Measurements from ENCODE around the gene FBXL17. TPM values are rescaled to one million over a fixed set of nuclear protein-coding genes. Genes with fewer than 3 reads are reported as not detected.

Gene FBXL17
- total RNA-seq, 1 experiment from 2014 or later, result 3.5 TPM

- TF ChIP-seq ZBTB43 (CRISPR knock-in tag; IDR thresholded peaks at IDR 0.05) (no peak), NR1H2 (CRISPR knock-in tag; IDR thresholded peaks at IDR 0.05) (no peak), HMGA2 (CRISPR knock-in tag; IDR thresholded peaks at IDR 0.05) (no peak), FOXK1 (CRISPR knock-in tag; IDR thresholded peaks at IDR 0.05) (no peak), KAT7 (CRISPR knock-in tag; IDR thresholded peaks at IDR 0.05; ENCODE audit: borderline replicate concordance) (no peak)
- TF ChIP-seq, protein P1, sequence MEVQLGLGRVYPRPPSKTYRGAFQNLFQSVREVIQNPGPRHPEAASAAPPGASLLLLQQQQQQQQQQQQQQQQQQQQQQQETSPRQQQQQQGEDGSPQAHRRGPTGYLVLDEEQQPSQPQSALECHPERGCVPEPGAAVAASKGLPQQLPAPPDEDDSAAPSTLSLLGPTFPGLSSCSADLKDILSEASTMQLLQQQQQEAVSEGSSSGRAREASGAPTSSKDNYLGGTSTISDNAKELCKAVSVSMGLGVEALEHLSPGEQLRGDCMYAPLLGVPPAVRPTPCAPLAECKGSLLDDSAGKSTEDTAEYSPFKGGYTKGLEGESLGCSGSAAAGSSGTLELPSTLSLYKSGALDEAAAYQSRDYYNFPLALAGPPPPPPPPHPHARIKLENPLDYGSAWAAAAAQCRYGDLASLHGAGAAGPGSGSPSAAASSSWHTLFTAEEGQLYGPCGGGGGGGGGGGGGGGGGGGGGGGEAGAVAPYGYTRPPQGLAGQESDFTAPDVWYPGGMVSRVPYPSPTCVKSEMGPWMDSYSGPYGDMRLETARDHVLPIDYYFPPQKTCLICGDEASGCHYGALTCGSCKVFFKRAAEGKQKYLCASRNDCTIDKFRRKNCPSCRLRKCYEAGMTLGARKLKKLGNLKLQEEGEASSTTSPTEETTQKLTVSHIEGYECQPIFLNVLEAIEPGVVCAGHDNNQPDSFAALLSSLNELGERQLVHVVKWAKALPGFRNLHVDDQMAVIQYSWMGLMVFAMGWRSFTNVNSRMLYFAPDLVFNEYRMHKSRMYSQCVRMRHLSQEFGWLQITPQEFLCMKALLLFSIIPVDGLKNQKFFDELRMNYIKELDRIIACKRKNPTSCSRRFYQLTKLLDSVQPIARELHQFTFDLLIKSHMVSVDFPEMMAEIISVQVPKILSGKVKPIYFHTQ (CRISPR knock-in tag; IDR thresholded peaks at IDR 0.05), result no peak
These were observed 143.4 kb downstream of the FBXL17 start (continued) for GRCh38 chr5:108238461-108238860.

DNA sequence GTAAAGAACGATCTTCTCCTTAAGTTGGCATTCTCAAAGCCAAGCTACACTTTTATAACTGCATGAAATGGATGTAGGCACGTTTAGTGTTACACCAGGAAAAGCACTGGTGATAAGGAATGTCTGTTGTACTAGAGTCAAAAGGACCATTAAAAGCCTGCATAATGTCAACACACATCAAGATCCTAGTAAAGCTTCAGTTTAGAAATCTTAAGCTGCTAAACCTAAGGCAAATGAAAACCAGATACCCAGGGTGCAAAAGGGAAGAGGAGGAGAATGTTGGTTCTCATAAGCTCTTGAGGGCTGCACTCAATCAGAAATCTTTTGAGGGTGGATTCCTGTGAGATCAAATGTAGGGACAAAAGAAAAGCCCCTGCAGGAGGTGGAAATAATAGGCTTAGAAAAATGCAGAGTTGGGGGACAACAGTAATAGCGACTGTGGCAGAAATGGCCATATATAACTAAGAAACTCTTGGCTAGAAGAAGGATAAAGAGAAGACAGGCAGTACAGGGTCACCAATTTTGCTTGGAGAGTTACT is 148.2 kb downstream of the FBXL17 start:
- H3K27ac Mint-ChIP-seq, result no peak overlapping the region
- peaks cover 3% of the 10 kb centered on the region; the same call in 1 of the 2 replicates for H3K9me3 Mint-ChIP-seq
- H3K4me1 Mint-ChIP-seq, result peaks cover 17% of the 10 kb centered on the region
- ATAC-seq, result no peak
- H3K36me3 Mint-ChIP-seq, result no peaks in the 10 kb centered on the region
- POLR2A ChIA-PET, result no interaction called here
- H3K27me3 Mint-ChIP-seq (ENCODE audit: low read depth), result no peaks in the 10 kb centered on the region
- no peak overlapping the region for H3K4me3 Mint-ChIP-seq
- TF ChIP-seq NFATC4 (CRISPR knock-in tag; IDR thresholded peaks at IDR 0.05) (no peak), ZNF121 (CRISPR knock-in tag; IDR thresholded peaks at IDR 0.05) (no peak), ZNF416 (CRISPR knock-in tag; IDR thresholded peaks at IDR 0.05) (no peak), SMAD3 (CRISPR knock-in tag; IDR thresholded peaks at IDR 0.05; ENCODE audit: borderline replicate concordance) (no peak), NR3C1 (CRISPR knock-in tag; conservative IDR thresholded peaks at IDR 0.05; ENCODE audit: low read depth) (no peak), ZNF263 (CRISPR knock-in tag; IDR thresholded peaks at IDR 0.05; ENCODE audit: low read depth) (no peak), GRHL2 (CRISPR knock-in tag; IDR thresholded peaks at IDR 0.05; ENCODE audit: insufficient replicate concordance, severe bottlenecking) (no peak), ZNF138 (CRISPR knock-in tag; conservative IDR thresholded peaks at IDR 0.05) (no peak), E2F4 (CRISPR knock-in tag; IDR thresholded peaks at IDR 0.05; ENCODE audit: borderline replicate concordance, low read depth) (no peak), GTF2I (CRISPR knock-in tag; conservative IDR thresholded peaks at IDR 0.05) (no peak), CTCF (IDR thresholded peaks at IDR 0.05) (no peak), SP1 (CRISPR knock-in tag; conservative IDR thresholded peaks at IDR 0.05) (no peak)
- TF ChIP-seq, protein P2, sequence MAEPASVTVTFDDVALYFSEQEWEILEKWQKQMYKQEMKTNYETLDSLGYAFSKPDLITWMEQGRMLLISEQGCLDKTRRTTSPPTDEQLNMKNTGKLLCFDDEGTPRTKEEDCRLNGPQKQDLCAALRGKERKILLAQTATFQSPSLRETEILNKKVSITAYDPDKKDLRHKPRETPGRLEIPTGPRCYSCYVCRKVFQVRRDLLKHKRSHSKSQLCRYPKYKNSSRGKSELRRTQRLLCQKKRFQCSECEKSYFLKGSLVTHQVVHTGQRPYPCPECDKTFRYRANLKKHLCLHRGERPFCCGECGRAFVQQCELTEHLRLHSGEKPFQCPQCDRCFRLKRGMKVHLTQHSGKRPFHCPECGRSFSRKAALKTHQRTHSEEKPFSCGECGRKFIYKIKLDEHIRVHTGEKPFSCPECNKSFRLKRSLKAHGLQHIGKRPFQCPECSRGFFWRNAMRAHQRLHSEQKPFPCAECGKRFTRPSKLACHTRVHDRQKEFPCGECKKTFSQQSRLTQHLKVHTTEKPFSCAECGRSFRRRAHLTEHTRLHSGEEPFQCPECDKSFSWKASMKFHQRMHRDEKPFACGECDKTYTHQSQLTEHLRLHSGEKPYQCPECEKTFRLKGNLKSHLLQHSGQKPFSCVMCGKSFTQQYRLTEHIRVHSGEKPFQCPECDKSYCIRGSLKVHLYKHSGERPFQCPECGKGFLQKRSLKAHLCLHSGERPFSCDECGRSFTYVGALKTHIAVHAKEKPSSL (CRISPR knock-in tag; conservative IDR thresholded peaks at IDR 0.05), result no peak
- TF ChIP-seq, protein P1 (CRISPR knock-in tag; IDR thresholded peaks at IDR 0.05), result no peak
- TF ChIP-seq, protein P3, sequence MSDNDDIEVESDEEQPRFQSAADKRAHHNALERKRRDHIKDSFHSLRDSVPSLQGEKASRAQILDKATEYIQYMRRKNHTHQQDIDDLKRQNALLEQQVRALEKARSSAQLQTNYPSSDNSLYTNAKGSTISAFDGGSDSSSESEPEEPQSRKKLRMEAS (CRISPR knock-in tag; IDR thresholded peaks at IDR 0.05), result no peak
- CTCF ChIA-PET, result interaction anchor here (1.4 kb wide), 1 partner anchor 27 kb away, joined by 6 read pairs; no protein-coding TSS in a partner anchor
- DNase-seq (ENCODE audit: low spot score), result no peak

Data from WTC11 (cell line).